ELF-1 (cell line): ENCODE results near the gene DHRS7B.
"Not testable (repeated sequence)": the region's sequence is repeated elsewhere in the genome, so short reads cannot be mapped to it uniquely, and the experiment has no call there.

ENCODE experiments used
- DNase-seq: peaks from one replicate; pipeline ENCODE4 v3.0.0-alpha.2; 2016; ENCODE audit warnings: low read depth, low spot score

DHRS7B gene

GRCh38 chr17:21209511-21210175 is 82.9 kb downstream of the DHRS7B start:
- no peak for DNase-seq

GRCh38 chr17:21210411-21211076 is 83.8 kb downstream of the DHRS7B start:
- no peak for DNase-seq

DNA sequence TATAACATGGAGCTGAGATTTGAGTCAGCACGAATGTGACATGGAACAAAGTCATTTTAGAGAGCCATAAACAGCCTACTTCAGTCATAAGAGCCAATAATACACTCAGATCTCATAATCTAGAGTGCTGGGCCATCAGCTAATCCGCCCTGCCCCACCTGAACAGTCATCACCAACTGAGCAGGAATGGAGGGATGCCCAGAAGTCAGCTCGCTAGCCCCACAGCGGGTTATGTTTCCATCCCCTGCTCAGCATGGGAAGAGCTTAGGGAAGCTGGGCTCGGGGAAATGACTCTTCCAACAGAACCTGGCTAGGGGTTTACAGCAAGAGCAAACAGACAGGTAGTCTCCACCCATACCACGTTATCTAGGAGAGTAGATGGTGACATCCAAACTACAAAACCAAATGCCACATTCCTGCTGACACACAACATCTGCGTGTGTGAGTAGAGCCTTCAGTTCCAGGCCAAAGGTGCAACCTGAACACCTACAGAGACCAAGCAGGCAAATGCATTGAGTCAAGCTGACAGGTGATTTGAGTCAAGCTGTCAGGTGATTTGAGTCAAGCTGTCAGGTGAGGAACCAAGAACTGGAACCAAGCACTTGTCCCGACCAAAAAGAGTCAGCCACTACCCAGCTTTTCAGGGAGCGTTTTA is 85.2 kb downstream of the DHRS7B start:
- DNase-seq: no peak

GRCh38 chr17:21212826-21213637 is 86.3 kb downstream of the DHRS7B start:
- DNase-seq: no peak

- no peak for DNase-seq
Observed at GRCh38 chr17:21213638-21214014, 86.9 kb downstream of the DHRS7B start.

- peak; percentile 97 for DNase-seq
Observed at GRCh38 chr17:21214015-21214776, 87.4 kb downstream of the DHRS7B start, which contains the start of gene TMEM11. Gene TMEM11, minus strand, starts transcription at chr17:21214161. Its CDS starts 9 bp downstream, at chr17:21214152.

- peak; percentile 68 for DNase-seq
Observed at GRCh38 chr17:21214777-21215541, 88.2 kb downstream of the DHRS7B start.

DNA sequence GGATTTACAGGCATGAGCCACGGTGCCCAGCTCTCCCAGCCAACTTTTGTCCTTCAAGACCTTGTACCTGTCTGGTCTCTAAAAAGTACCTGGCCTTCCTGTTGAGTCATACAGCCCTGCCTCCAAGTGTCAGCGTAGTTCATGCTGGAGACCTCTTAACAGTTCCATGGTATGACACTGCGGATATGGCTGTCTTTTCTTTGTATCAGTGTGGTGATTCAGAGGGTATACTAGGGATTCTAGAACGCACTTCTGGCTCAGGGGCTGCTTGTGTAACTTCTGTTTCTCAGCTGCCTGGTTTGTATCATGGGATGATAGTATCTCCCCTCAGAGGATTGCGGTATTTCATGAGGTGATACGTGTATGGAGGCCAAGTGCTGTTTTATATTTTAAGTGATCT is 89.2 kb downstream of the DHRS7B start:
- no peak for DNase-seq

DNA sequence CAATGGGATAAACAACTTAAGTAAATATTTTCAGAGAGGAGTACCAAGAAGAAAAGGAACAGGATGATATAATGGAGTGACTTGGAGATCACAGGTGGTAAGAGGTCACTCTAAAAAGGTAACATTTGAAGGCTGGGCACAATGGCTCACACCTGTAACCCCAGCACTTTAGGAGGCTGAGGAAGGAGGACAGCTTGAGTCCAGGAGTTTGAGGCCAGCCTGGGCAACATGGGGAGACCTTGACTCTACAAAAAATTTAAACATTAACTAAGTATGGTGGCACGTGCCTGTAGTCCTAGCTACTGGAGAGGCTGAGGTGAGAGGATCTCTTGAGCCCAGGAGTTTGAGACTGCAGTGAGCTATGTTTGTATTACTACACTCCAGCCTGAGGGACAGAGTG is 90.6 kb downstream of the DHRS7B start:
- no peak for DNase-seq

DNA sequence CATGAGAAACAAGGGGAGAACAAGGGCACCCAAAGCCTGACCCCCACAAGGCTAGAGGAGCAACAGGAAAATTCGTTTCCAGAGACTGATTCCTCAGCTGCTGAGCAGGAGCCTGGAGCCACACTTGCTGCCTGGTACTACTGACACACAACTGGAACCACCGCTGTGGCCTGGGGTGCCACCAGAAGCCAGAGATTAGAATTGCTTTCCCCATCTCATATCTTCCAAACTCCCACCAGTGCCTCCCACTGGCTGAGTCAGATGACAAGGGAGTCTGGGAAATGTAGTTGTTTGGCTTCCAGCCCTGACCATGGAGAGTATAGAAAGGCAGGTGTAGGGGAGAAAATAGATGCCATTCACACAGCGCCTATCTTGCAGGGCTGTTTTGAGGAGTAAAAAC is 91.3 kb downstream of the DHRS7B start:
- peak; percentile 39 for DNase-seq

DNA sequence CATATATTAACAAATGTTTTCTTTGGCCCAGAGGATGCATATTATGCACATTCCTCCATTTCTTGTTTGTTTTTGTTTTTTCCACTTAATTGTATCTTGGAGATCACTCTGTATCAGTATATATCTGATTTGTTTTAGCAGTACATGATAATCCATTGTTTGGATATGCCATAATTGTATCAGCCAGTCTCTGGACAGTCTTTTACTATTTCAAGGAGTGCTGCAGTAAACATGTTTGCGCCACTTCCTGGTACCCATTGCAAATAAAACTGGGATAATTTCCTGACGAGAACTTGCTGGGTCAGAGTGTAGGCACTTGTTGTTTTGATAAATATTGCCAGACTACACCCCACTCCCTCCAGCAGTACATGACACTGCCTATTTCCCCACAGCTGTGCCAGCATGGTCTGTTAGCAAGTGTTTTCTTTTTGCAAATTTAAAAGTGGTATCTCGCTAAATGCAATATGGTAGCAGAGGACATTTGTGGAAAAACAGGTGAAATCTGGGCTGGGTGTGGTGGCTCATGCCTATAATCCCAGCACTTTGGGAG is 92.1 kb downstream of the DHRS7B start:
- no peak for DNase-seq

DNA sequence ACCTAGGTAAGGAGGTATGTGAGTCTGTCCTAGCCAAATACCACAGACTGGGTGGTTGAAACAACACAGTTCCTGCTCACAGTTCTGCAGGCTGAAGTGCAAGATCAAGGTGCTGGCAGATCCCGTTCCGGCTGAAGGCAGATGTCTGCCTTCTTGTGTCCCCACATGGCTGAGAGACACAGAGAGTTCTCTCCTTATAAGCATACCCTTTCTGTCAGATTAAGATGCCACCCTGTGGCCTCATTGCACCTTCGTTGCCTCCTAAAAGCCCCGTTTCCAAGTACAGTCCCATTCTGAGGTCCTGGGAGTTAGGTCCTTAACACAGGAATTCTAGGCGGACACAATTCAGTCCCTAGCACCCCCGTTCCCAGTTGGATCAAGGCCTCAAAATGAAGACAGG is 96.3 kb downstream of the DHRS7B start:
- no peak for DNase-seq

DNA sequence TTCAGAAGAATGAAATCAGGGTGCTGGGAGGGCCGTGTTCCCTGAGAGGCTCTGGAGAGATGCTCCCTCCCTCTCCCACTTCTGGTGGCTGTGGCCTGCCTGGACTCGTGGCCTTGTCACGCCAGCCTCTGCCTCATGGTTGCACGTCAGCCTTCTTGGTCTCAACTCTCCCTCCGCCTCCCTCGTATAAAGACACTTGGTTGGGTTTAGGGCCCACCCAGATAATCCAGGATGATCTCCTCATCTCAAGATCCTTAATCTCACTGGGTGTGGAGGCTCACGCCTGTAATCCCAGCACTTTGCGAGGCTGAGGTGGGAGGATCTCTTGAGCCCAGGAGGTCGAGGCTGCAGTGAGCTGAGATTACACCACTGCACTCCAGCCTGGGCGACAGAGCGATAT is 100.5 kb downstream of the DHRS7B start:
- not testable (repeated sequence) for DNase-seq

DNA sequence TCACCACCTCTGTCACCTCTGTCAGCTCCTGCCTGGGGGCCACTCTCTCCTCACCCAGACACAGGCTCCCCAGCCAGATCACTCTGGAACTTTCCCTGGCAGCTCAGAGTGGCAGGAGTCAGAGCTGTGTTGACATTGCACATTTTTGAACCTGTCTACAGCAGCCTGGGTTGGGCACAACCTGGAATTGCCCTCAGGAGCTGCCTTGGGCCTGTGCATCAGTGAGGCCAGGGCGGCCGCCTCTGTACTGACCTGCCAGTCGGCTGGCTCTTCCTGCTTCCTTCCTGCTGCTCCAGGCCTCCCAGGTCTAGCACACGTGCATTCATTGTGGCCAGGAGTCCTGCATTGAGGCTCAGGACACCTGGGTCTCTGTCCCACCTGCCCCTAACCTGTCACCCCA is 101.3 kb downstream of the DHRS7B start:
- DNase-seq: peak; percentile 60

- DNase-seq: no peak
Observed at GRCh38 chr17:21228845-21229244, 102.1 kb downstream of the DHRS7B start.

GRCh38 chr17:21231533-21231932 is 104.8 kb downstream of the DHRS7B start:
- no peak for DNase-seq

- DNase-seq: no peak
Observed at GRCh38 chr17:21232033-21232749, 105.4 kb downstream of the DHRS7B start.

- no peak for DNase-seq
Observed at GRCh38 chr17:21233581-21234347, 107.0 kb downstream of the DHRS7B start.

DNA sequence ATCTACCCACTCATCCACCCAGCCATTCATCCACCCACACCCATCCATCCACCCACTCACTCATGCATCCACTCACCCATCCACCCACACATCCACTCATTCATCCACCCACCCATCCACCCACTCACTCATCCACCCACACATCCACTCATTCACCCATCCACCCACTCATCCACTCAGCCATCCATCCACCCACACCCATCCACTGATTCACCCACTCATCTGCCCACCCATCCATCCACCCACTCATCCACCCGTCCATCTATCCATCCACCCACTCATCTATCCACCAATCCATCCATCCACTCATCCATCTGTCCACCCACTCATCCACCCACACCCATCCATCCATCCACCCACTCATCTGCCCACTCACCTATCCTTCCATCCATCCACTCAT is 109.2 kb downstream of the DHRS7B start:
- DNase-seq: no peak
